ENCODE measurements around the gene PIEZO1.

The PIEZO1 gene

DNA sequence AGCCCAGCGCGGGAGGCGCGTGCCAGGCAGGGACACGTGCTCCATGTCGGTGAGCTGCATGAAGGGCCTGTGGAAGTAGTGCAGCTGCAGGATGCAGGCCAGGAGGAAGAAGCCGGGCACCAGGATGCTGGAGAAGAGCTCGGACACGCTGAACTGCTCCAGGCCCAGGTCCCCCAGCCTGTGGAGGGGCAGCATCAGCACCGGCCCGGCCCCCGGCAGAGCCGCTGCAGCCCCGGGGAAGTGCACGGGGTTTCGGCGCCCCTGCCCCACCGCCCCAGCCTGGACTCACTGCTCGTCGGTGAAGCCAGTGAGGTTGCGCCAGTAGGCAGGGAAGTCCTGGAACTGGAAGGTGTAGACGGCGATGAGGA is 50.7 kb downstream of the PIEZO1 start:
- no peak for DNase-seq (ENCODE audit: low read depth in 2 of 2)

- no peak for DNase-seq (ENCODE audit: low read depth in 2 of 2)
These were observed 51.2 kb downstream of the PIEZO1 start for GRCh38 chr16:88733630-88734360.

DNA sequence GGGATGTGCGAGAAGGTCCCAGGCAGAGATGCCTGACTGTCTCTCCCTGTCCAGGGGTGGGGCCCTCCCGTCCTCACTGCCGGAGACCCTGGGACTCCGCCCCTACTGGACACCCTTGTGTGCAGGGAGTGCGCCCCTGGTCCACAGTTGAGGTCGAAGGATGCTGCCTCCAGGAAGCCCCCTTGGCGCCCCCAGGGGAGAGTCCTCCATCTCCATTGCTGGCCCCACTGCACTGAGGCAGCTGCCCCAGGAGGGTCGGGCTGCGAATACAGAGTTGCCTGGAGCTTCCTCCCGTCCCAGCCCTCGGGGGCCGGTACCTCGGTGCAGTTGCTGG is 52.1 kb downstream of the PIEZO1 start:
- DNase-seq (ENCODE audit: low read depth in 2 of 2), result no peak

DNA sequence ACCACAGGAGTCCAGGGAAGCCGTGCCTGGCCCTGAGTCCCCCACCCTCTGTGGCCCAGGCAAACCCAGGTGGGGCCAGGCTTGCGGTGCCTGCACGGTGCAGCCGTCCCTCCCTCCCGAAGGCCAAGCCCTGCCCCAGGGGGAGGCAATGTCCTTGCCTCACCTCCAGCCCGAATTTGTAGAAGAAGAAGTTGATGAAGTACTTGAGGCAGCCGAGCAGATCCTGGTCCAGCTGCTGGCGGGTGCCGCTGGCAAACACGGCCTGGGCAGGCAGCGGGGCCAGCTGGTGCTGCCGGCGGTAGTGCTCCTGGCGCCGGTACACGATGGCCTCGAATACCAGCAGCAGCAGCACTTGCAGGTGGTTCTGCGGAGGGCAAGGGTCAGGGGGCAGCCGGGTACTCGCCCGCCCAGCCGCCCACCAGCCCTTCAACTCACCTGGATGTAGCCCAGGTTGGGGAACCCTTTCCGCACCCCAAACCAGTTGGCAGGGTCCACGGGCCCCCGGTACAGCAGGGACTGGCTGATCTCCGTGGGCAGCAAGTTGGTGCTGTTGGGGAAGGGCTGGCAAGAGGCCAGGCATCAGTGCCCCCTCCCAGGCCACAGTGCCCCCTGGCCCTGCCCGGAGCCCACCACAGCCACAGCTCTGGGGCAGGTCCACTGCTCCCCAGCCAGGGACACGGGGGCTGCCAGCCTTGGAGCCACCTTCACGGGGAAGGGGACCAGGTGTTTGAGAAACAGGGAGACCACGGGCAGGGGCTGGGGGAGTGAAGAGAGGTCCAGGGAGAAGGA is 52.7 kb downstream of the PIEZO1 start:
- DNase-seq (ENCODE audit: low read depth in 2 of 2), result no peak

GRCh38 chr16:88731699-88732098 is 53.3 kb downstream of the PIEZO1 start:
- DNase-seq (ENCODE audit: low read depth in 2 of 2), result no peak

DNA sequence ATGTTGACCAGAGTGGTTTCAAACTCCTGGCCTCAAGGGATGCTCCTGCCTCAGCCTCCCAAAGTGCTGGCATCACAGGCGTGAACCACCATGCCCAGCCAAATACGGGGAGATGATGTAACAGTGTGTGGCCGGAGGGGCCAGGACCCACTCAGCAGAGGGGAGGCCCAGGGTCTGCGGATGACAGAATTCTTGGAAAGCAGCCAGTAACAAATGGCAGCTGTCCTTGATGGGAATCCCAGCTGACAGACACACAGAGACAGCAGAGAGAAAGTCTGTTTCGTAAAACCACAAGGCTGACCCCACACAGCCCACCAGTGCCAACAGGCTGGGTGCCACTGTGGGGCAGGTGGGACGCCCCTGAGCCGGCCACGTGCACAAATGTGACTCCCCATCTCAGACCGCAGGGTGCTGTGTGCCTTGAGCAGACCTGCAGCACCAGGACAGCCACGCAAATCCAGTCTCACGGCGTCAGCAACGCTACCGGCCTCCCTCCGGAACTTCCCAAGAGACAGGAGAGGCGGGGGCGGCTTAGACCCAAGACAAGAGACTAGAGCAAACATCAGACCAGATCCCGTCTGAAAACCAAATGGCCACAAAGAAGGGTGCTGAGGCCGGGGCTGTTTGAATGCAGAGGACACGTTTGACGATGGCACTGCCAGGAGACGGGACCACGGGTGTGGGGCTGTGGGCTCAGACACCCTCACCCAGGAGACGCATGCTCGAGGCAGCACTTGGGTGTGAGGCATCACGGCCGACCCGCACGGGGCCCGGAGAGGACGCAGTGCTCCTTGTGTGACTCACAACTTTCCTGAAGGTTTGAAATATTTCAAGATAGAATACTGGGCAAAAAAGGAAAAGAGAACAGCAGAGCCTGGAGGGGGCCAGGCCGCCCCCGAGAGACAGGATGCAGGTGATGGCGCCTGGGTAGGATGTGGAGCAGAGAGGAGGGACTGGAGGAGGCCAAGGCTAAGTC is 54.1 kb downstream of the PIEZO1 start:
- DNase-seq (ENCODE audit: low read depth in 2 of 2), result no peak

- DNase-seq (ENCODE audit: low read depth in 2 of 2), result no peak
These were observed 57.1 kb downstream of the PIEZO1 start for GRCh38 chr16:88727871-88728270.

DNA sequence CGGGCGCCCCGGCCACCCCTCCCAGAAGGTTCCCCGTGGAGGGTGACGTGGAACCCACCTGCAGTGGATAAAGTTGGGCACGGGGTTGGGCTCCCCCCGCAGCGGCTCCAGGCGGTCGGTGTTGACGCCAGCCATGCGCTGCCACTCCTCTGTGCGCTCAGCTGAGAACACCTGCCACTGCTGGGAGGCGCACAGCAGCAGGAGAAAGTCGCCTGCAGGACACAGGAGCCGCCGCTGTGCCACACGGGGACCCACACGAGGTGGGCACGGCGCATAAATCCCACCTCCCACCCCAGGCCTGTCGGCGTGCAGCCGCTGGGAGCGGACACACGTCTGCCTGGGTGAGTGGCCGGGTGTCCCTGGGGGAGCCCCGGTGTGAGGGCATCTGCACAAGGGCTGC is 58.0 kb downstream of the PIEZO1 start:
- no peak for DNase-seq (ENCODE audit: low read depth in 2 of 2)

DNA sequence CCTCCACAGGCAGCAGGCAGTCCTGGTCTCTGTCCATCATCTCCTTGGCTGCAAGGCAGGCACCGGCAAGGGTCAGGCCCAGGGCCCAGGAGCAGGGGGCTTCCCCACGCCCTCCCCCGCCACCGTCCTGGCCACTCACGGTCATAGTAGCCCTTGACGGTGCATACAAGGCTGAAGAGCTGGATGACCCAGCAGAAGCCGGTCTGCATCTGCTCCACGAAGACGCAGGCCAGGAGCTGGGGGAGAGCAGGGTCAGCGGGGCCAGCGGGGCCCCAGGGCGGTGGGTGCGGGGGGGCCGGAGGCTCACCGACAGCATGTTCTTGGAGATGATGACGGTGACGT is 58.6 kb downstream of the PIEZO1 start:
- no peak for DNase-seq (ENCODE audit: low read depth in 2 of 2)

- no peak for DNase-seq (ENCODE audit: low read depth in 2 of 2)
These were observed 59.2 kb downstream of the PIEZO1 start for GRCh38 chr16:88725609-88726407.

DNA sequence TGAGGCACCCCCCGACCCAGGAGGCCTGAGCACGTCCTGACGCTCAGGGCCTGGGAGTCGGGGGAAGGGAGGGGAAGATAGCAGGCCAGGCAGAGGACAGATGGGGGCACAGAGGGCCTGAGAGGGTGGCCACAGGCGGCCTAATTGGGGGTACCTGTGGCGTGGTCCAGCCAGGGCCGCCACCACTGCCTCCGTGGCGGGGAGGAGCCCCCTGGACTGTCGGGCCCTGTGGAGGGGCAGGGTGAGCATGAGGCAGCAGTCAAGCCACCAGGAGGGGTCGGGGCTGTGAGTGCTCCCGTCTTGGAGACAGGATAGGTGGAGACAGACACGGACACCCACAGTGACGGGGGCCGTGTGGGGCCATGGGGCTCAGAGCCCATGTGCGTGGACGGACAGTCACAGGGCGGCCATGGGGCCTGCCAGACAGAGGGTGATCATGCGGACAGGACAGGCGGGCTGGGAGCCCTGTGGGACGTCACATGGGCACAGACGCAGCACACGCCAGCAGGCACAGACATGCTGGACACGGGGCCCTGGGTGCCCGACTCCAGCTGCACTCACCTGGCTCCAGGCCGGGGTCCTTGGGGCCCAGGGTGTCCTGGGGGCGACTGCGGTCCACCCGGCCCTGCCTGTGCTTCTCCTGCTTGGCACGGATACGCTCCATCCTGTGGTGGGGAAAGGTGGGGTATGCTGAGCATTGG is 60.0 kb downstream of the PIEZO1 start:
- DNase-seq (ENCODE audit: low read depth in 2 of 2), result no peak

DNA sequence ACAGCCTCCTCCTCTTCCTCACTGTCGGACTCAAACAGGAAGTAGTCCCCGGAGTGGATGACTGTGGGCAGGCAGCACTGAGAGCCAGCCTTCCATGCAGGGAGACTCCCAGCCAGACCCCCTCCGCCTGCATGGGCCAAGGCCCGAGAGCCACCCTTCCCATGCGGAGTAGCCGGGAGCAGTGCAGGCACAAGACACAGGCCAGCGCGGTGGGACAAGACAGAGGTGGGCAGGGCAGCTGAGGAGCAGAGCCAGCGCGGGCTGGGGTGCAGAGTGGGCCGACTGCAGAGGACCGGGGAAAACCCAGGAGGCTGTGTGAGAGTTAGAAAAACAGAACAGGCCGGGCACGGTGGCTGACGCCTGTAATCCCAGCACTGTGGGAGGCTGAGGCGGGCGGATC is 61.1 kb downstream of the PIEZO1 start:
- DNase-seq (ENCODE audit: low read depth in 2 of 2), result no peak

DNA sequence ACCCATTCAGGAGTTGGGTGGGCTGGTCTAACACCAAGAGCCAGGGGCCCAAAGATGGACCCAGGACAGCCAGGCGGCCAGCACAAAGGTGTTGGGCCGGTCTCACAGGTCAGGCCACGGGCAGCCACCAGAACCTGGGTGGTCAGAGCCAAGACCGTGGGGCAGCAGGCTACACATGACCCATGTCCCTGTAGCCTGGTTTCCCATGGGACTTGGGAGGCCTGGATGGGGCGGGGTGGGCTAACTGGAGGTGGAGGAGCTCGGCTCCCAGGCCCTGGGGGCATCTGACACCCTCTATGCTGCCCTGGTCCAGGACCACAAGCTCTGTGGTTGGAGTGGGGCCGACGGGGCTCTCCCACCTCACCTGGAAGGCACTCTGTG is 61.5 kb downstream of the PIEZO1 start:
- no peak for DNase-seq (ENCODE audit: low read depth in 2 of 2)

DNA sequence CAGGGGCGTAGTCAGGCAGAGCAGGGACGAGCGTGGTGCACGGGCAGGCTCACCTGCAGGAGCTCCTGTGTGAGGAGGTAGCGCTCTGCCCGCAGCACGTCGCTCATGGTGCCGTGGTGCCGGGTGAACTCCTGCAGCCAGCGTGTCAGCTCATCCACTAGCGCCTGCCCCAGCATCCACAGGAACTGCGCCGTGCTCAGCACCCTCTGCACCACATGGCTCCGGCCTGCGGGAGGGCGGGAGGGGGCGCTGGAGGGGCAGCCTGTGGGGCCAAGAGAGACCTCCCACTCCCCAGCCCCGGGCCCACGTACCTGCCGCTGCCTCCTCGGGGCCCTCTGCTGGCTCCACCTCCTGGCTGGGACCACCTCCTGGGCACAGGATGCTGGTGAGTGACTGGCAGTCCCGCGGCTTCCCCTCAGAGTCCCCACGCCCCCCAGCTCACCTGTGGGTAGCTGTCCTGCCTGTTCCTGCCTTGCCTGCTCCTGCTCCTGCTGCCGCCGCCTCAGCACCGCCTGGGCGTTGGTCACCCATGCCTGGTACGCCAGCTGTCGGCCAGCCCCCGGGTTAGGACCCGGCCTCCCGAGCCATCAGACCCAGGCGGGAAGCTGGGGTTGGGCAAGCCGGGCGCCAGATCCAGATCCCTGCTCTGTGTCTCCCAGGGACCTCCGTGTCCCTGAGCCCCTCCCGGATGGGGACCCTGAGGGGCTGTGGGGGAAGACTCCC is 62.1 kb downstream of the PIEZO1 start:
- DNase-seq (ENCODE audit: low read depth in 2 of 2), result no peak

- DNase-seq (ENCODE audit: low read depth in 2 of 2), result no peak
These were observed 62.9 kb downstream of the PIEZO1 start for GRCh38 chr16:88721815-88722755.

GRCh38 chr16:88721236-88721635 is 63.8 kb downstream of the PIEZO1 start:
- DNase-seq (ENCODE audit: low read depth in 2 of 2), result no peak

DNA sequence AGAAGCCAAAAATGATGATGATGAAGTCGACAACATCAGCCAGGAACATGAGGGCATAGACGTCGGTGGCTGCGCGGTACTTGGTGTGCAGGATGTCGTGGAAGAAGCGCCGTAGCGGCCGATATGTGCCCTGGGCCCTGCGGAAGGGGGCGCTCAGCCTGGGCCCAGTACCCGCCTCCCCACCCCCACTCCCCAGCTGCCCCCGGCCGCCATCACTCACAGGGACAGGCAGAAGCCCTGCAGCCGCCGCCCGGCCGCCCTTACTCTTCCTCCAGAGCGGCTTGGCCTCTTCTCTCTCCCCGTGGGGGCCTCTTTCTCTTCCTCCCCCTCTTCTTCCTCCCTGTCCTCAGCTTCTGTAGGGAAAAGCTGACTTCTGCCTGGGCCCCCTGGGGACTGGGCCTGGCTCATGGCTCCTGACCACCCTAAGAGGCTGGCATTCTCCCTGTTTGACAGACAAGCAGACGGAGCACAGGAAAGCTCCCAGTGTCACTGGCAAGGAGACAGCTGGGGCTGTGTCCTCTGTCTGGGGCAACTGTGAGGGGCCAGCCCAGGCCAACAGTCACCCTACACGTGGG is 64.5 kb downstream of the PIEZO1 start:
- no peak for DNase-seq (ENCODE audit: low read depth in 2 of 2)

DNA sequence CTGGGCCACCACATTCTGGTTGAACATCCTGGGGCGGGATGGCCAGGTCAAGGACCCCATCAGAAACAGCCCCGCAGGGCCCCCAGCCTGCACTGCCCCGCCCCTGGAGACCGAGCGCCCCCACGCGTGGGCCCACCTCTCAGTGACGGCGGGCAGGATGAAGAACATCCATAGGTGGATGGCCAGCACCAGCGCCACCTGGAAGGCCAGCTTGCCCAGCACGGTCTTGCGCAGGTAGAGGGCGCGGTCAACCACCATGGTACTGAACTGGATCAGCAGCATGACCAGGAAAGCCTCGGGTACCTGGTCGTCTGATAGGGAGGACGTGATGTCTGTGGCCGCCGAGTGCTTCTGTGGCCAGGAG is 65.1 kb downstream of the PIEZO1 start:
- no peak for DNase-seq (ENCODE audit: low read depth in 2 of 2)
